SK-N-SH treated with all-trans-retinoic acid at 6 μM for 48 hours (cell line): Measurements from ENCODE around the gene POU4F1.

ENCODE experiments used
- ATAC-seq: fragments of 200-7000 bp; cut with Tn5 transposase; 3 replicates; pipeline ENCODE4 v1.9.1; 2020; ENCODE audit warnings: mild to moderate bottlenecking, moderate library complexity
- ARNTL ChIP-seq: fragments of 450-650 bp; formaldehyde crosslinking; IDR thresholded peaks from 2 replicates; pipeline ENCODE4 v1.5.0; 2020; ENCODE audit warnings: low read depth, mild to moderate bottlenecking, moderate library complexity, borderline replicate concordance
- BACH2 ChIP-seq: fragments of 250-450 bp; sonication (Bioruptor Pico); IDR thresholded peaks from 2 replicates; pipeline ENCODE4 v1.9.0; 2021; ENCODE audit warnings: mild to moderate bottlenecking, borderline replicate concordance
- CREB5 ChIP-seq: fragments of 250-450 bp; sonication (Bioruptor Pico); IDR thresholded peaks from 2 replicates; pipeline ENCODE4 v1.5.1; 2020; ENCODE audit warnings: low read depth, mild to moderate bottlenecking, moderate library complexity
- CSRNP3 ChIP-seq: fragments of 250-450 bp; sonication (Bioruptor Pico); IDR thresholded peaks from 2 replicates; pipeline ENCODE4 v1.5.1; 2021; ENCODE audit warnings: mild to moderate bottlenecking, moderate library complexity
- ESRRG ChIP-seq: fragments of 250-450 bp; sonication (Bioruptor Pico); IDR thresholded peaks from 2 replicates; pipeline ENCODE4 v1.6.1; 2021; ENCODE audit warnings: mild to moderate bottlenecking
- GLIS3 ChIP-seq: fragments of 250-450 bp; sonication (Bioruptor Pico); IDR thresholded peaks from 2 replicates; pipeline ENCODE4 v1.5.0; 2020; ENCODE audit warnings: mild to moderate bottlenecking, moderate library complexity
- ISL1 ChIP-seq: fragments of 250-450 bp; sonication (Bioruptor Pico); IDR thresholded peaks from 2 replicates; pipeline ENCODE4 v2.1.2; 2022; ENCODE audit warnings: mild to moderate bottlenecking, moderate library complexity
- OSR1 ChIP-seq: fragments of 250-450 bp; sonication (Bioruptor Pico); IDR thresholded peaks from 2 replicates; pipeline ENCODE4 v1.8.0; 2022; ENCODE audit warnings: moderate library complexity, mild to moderate bottlenecking, inconsistent platforms
- PATZ1 ChIP-seq: fragments of 250-450 bp; sonication (Bioruptor Pico); IDR thresholded peaks from 2 replicates; pipeline ENCODE4 v1.8.0; 2020; ENCODE audit warnings: mild to moderate bottlenecking, moderate library complexity, borderline replicate concordance
- POU6F1 ChIP-seq: fragments of 250-450 bp; sonication (Bioruptor Pico); IDR thresholded peaks from 2 replicates; pipeline ENCODE4 v1.8.0; 2021; ENCODE audit warnings: low read depth, mild to moderate bottlenecking, moderate library complexity, borderline replicate concordance
- PPARA ChIP-seq: fragments of 250-450 bp; sonication (Bioruptor Pico); IDR thresholded peaks from 2 replicates; pipeline ENCODE4 v1.5.0; 2020; ENCODE audit warnings: mild to moderate bottlenecking, borderline replicate concordance
- RARB ChIP-seq: fragments of 250-450 bp; sonication (Bioruptor Pico); IDR thresholded peaks from 2 replicates; pipeline ENCODE4 v1.8.0; 2021; ENCODE audit warnings: mild to moderate bottlenecking, moderate library complexity
- SNAI2 ChIP-seq: fragments of 250-450 bp; sonication (Bioruptor Pico); IDR thresholded peaks from 2 replicates; pipeline ENCODE4 v1.5.0; 2020; ENCODE audit warnings: mild to moderate bottlenecking, moderate library complexity
- TOX ChIP-seq: fragments of 250-450 bp; sonication (Bioruptor Pico); IDR thresholded peaks from 2 replicates; pipeline ENCODE4 v1.8.0; 2021; ENCODE audit warnings: mild to moderate bottlenecking, moderate library complexity, borderline replicate concordance
- ZC3H10 ChIP-seq: fragments of 250-450 bp; sonication (Bioruptor Pico); IDR thresholded peaks from 2 replicates; pipeline ENCODE4 v1.5.1; 2021; ENCODE audit warnings: mild to moderate bottlenecking, moderate library complexity
- ZFP3 ChIP-seq: fragments of 250-450 bp; sonication (Bioruptor Pico); IDR thresholded peaks from 2 replicates; pipeline ENCODE4 v1.5.0; 2020; ENCODE audit warnings: mild to moderate bottlenecking, moderate library complexity
- ZFP30 ChIP-seq: fragments of 450-650 bp; formaldehyde crosslinking; IDR thresholded peaks from 2 replicates; pipeline ENCODE4 v1.5.0; 2022; ENCODE audit warnings: mild to moderate bottlenecking, moderate library complexity
- ZNF565 ChIP-seq: fragments of 450-650 bp; formaldehyde crosslinking; conservative IDR thresholded peaks from 2 replicates; pipeline ENCODE4 v1.5.0; 2020; ENCODE audit warnings: low read depth, mild to moderate bottlenecking, moderate library complexity
- ZNF8 ChIP-seq: fragments of 450-650 bp; formaldehyde crosslinking; IDR thresholded peaks from 2 replicates; pipeline ENCODE4 v1.5.0; 2020; ENCODE audit warnings: mild to moderate bottlenecking, moderate library complexity
- TF ChIP-seq, protein P1 (sequence below): fragments of 250-450 bp; sonication (Bioruptor Pico); IDR thresholded peaks from 2 replicates; pipeline ENCODE4 v1.5.0; 2020; ENCODE audit warnings: mild to moderate bottlenecking, moderate library complexity

Gene POU4F1

DNA sequence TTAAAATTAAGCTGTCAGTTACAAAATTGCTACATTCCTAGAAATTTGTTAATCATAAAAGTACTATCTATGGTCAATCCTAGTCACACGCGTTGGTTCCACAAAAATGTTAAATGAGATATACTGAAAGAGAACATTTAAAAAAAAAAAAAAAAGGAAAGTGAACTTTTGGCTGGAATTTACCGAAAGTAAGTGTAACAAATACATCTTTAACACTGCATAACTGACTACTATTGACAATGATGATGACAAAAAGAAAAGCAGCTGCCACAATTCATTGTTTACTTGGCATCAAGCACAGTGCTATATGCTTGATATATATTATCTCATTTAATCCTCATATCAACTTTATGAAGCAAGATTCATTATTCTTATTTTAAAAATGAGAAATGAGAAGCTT, 19.8 kb upstream of the POU4F1 start:
- TF ChIP-seq ARNTL (CRISPR knock-in tag) (no peak), PPARA (CRISPR knock-in tag) (no peak)
- ATAC-seq = no peak

GRCh38 chr13:78620936-78621470, 17.7 kb upstream of the POU4F1 start:
- no peak for ATAC-seq
- TF ChIP-seq ZC3H10 (CRISPR knock-in tag) (no peak), BACH2 (CRISPR knock-in tag) (no peak), SNAI2 (CRISPR knock-in tag) (no peak), PPARA (CRISPR knock-in tag) (no peak)
- TF ChIP-seq, protein P1, sequence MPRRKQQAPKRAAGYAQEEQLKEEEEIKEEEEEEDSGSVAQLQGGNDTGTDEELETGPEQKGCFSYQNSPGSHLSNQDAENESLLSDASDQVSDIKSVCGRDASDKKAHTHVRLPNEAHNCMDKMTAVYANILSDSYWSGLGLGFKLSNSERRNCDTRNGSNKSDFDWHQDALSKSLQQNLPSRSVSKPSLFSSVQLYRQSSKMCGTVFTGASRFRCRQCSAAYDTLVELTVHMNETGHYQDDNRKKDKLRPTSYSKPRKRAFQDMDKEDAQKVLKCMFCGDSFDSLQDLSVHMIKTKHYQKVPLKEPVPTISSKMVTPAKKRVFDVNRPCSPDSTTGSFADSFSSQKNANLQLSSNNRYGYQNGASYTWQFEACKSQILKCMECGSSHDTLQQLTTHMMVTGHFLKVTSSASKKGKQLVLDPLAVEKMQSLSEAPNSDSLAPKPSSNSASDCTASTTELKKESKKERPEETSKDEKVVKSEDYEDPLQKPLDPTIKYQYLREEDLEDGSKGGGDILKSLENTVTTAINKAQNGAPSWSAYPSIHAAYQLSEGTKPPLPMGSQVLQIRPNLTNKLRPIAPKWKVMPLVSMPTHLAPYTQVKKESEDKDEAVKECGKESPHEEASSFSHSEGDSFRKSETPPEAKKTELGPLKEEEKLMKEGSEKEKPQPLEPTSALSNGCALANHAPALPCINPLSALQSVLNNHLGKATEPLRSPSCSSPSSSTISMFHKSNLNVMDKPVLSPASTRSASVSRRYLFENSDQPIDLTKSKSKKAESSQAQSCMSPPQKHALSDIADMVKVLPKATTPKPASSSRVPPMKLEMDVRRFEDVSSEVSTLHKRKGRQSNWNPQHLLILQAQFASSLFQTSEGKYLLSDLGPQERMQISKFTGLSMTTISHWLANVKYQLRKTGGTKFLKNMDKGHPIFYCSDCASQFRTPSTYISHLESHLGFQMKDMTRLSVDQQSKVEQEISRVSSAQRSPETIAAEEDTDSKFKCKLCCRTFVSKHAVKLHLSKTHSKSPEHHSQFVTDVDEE (CRISPR knock-in tag) = no peak

DNA sequence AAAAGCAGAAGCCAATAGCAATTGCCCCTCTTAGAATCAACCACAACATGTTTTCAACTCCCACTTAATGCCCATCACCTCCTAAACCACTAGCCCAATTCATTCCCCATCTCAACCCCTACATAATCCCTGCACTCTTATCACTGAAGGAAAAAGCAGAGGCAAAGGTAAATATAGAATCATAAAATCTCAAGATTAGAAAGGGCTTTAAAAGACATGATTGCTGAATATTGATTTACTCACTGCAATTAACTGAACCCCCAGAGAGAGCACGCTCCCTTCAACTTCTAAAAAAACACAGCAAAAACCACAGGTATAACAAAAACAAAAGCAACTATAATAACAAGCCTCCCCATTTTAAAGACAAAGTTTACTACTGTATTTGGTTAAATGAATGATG, 15.1 kb upstream of the POU4F1 start:
- TF ChIP-seq ZNF565 (CRISPR knock-in tag) (no peak), PATZ1 (CRISPR knock-in tag) (no peak), RARB (CRISPR knock-in tag) (no peak), TOX (no peak), OSR1 (CRISPR knock-in tag) (no peak), GLIS3 (no peak), ZFP30 (CRISPR knock-in tag) (no peak), PPARA (CRISPR knock-in tag) (no peak), SNAI2 (CRISPR knock-in tag) (no peak), POU6F1 (no peak), ISL1 (CRISPR knock-in tag) (no peak), ZC3H10 (CRISPR knock-in tag) (no peak), CSRNP3 (CRISPR knock-in tag) (no peak)
- no peak for ATAC-seq

DNA sequence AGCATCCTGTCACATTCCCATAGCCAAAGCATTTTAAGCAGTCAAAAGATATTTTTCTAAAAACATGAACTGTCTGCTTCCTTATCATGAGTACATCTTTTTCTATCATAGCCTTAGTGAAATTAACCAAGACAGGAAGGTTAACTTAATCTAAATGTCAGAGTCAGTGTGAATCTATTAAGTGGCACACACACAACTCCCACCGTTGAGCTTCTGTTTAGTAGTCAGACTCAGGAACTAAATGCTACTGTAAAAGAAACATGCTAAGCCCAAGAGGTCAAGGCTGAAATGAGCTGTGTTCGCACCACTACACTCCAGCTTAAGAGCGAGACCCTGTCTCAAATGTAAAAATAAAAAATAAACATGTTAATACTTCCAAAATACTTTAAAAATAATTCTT, 7.7 kb upstream of the POU4F1 start:
- no peak for ATAC-seq
- TF ChIP-seq ZFP3 (CRISPR knock-in tag) (no peak), CREB5 (no peak), TOX (no peak), OSR1 (CRISPR knock-in tag) (no peak), SNAI2 (CRISPR knock-in tag) (no peak), ISL1 (CRISPR knock-in tag) (no peak), ZNF565 (CRISPR knock-in tag) (no peak), ARNTL (CRISPR knock-in tag) (no peak), RARB (CRISPR knock-in tag) (no peak), ZNF8 (no peak), BACH2 (CRISPR knock-in tag) (no peak), ESRRG (CRISPR knock-in tag) (no peak), PATZ1 (CRISPR knock-in tag) (no peak), ZC3H10 (CRISPR knock-in tag) (no peak), PPARA (CRISPR knock-in tag) (no peak), CSRNP3 (CRISPR knock-in tag) (no peak), POU6F1 (no peak)
